Embryonic facial prominence (tissue), 1 donor: ENCODE results near the gene PJA2.
"Not testable (repeated sequence)": the region's sequence is repeated elsewhere in the genome, so short reads cannot be mapped to it uniquely, and the experiment has no call there.

Source experiments
- DNase-seq: peaks from one replicate; pipeline ENCODE4 v3.0.0-alpha.2; 2016; ENCODE audit errors: extremely low spot score

Gene PJA2

DNA sequence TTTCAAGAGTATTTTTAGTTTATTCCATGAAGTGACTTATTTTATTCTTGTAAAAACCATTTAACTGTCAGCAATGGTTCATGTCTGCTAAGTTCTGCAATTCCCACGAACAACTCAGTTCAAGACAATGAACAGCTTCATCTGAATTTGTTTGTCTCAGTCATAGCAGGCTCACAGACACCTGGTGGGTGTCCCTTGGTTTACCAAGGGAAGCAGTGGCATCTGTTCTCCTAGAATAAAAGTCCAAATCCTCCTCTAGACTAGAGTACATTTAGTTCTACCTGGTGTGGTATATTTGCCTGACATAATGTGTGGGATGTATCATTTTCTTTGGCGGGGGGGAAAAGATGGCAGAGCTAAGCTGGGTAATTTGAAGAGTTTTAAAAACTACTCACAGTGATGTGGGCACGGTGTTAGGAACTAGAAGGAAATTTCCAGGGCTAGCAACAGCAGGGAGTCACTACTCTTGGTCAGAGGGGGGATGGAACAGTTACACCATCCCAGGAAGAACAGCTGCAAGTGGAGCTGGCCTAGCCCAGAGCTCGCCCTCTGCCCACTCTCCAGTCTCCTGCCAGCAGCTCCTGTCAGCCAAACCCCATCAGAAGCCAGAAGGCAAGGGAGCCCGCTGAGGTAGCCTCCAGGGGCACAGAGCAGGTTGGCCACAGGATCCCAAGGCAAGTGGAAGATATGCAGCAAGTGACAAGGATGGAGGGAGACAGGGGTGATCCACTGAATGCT lies 100.3 kb downstream of the PJA2 start:
- DNase-seq = no peak

GRCh38 chr5:109307951-109308350 lies 101.8 kb downstream of the PJA2 start:
- no peak for DNase-seq

DNA sequence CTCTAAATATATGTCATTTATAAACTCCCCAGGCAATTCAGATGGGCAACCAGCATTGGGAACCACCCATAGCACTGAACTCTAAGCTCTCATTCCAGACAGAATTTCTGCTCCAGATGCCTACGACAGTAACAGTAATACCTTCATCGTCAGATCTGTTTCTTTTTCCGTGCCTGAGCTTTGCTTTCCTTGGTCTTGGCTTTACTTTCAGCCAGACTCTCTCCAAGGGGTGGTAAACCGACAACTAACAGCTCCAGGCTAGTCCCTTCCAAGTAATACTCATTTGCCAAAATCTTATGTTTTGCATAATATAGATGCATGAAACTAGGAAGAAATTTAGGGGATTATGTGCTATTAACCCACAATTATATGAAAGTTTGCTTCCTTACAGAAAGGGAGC lies 102.3 kb downstream of the PJA2 start:
- DNase-seq = no peak

GRCh38 chr5:109305352-109305751 lies 104.4 kb downstream of the PJA2 start:
- DNase-seq = no peak

GRCh38 chr5:109304309-109304708 lies 105.5 kb downstream of the PJA2 start:
- DNase-seq = no peak

GRCh38 chr5:109300367-109300766 lies 109.4 kb downstream of the PJA2 start:
- DNase-seq = no peak

GRCh38 chr5:109299557-109299956 lies 110.2 kb downstream of the PJA2 start:
- no peak for DNase-seq

- no peak for DNase-seq
These were observed 111.0 kb downstream of the PJA2 start for GRCh38 chr5:109298794-109299193.

DNA sequence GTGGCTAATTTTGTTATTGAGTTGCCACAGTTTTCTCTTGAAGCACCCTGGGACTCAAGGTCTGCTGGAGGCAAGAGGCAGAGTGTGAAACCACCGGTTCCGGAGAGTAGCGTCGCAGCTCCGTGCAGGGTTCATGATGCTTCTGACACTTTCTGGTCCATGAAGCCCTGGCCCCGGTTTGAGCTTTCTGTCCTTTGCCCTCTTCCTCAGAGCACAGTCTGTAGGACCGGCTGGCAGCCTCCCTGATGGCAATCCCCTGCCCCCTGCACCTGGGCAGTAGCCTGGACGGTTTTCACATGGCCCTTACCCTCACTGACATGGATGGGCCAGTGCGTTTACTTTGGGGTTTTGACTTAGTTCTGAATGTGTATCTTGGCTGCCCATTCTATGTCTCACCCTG lies 111.9 kb downstream of the PJA2 start:
- DNase-seq = no peak

DNA sequence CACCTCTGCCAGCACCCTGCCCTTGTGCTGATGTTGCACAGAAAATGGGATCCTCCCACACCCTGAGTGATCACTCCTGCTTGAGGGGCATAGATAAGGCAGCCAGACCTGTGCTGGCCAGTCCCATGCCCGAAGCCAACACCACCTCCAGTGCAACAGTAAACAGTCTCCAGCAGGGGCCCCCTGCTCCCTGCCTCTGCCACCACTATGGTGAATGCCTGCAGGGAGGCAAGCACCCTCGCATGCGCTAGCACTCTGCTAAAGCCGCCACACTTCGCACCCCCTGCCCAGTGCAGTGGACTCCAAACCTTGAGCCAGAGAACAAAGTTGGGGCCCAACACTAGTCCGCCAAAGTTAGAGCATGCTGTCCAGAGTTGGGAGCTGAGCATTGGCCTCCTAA lies 118.7 kb downstream of the PJA2 start:
- DNase-seq = no peak

DNA sequence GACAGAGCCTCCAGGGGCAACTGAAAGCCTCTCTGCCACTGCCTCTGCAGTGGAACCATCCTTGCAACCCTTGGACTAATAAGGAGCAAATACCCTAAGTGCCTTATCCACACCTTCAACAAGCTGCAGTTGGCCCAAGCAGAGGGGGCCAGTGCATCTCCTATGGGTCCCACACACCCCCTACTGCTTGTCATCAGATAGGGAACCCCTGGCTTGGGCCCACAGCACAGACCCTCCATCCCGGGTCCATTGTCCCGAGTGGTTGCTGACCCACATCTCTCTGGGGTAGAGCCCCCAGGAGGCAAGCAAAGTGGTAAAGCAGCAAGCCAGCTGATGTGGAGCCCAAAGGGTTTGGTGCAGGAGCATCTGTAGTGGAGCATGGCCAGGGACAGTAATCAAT lies 119.5 kb downstream of the PJA2 start:
- DNase-seq = no peak

GRCh38 chr5:109286628-109287027 lies 123.1 kb downstream of the PJA2 start:
- not testable (repeated sequence) for DNase-seq
